ENCODE results near the gene HPS1.

Gene HPS1

GRCh38 chr10:98411768-98412167 lies 35.0 kb downstream of the HPS1 start:
- DNase-seq (ENCODE audit: low read depth), result no peak

GRCh38 chr10:98411166-98411565 lies 35.6 kb downstream of the HPS1 start:
- DNase-seq (ENCODE audit: low read depth), result no peak

- DNase-seq (ENCODE audit: low read depth), result no peak
Observed at GRCh38 chr10:98410759-98411158, 36.0 kb downstream of the HPS1 start.

- no peak for DNase-seq (ENCODE audit: low read depth)
Observed at GRCh38 chr10:98410135-98410743, 36.5 kb downstream of the HPS1 start.

GRCh38 chr10:98408799-98409198 lies 37.9 kb downstream of the HPS1 start:
- DNase-seq (ENCODE audit: low read depth), result no peak

GRCh38 chr10:98407744-98408241 lies 38.9 kb downstream of the HPS1 start:
- no peak for DNase-seq (ENCODE audit: low read depth)

GRCh38 chr10:98407017-98407743 lies 39.6 kb downstream of the HPS1 start:
- no peak for DNase-seq (ENCODE audit: low read depth)

- no peak for DNase-seq (ENCODE audit: low read depth)
Observed at GRCh38 chr10:98405422-98405821, 41.3 kb downstream of the HPS1 start.

- no peak for DNase-seq (ENCODE audit: low read depth)
Observed at GRCh38 chr10:98404571-98405359, 42.0 kb downstream of the HPS1 start.

GRCh38 chr10:98403812-98404504 lies 42.8 kb downstream of the HPS1 start:
- DNase-seq (ENCODE audit: low read depth), result no peak

- DNase-seq (ENCODE audit: low read depth), result no peak
Observed at GRCh38 chr10:98402931-98403718, 43.6 kb downstream of the HPS1 start.

- no peak for DNase-seq (ENCODE audit: low read depth)
Observed at GRCh38 chr10:98402478-98402877, 44.3 kb downstream of the HPS1 start.

GRCh38 chr10:98400482-98400881 lies 46.3 kb downstream of the HPS1 start:
- no peak for DNase-seq (ENCODE audit: low read depth)

- no peak for DNase-seq (ENCODE audit: low read depth)
Observed at GRCh38 chr10:98399784-98400183, 47.0 kb downstream of the HPS1 start.

GRCh38 chr10:98397089-98397600 lies 49.6 kb downstream of the HPS1 start:
- no peak for DNase-seq (ENCODE audit: low read depth)

GRCh38 chr10:98396096-98397063 lies 50.4 kb downstream of the HPS1 start:
- DNase-seq (ENCODE audit: low read depth), result no peak

GRCh38 chr10:98394851-98395440 lies 51.8 kb downstream of the HPS1 start:
- no peak for DNase-seq (ENCODE audit: low read depth)

- DNase-seq (ENCODE audit: low read depth), result no peak
Observed at GRCh38 chr10:98391578-98391991, 55.1 kb downstream of the HPS1 start.

- DNase-seq (ENCODE audit: low read depth), result no peak
Observed at GRCh38 chr10:98391065-98391464, 55.7 kb downstream of the HPS1 start.

- DNase-seq (ENCODE audit: low read depth), result no peak
Observed at GRCh38 chr10:98390406-98390805, 56.3 kb downstream of the HPS1 start.
